Gastrocnemius medialis (tissue), 4 donors: ENCODE measurements around the gene SMAD9.

Experiments
- POLR2A ChIP-seq, 2 donors: fragments of 450-650 bp; IDR thresholded peaks; one replicate each; pipeline ENCODE4 v1.6.1; 2017; ENCODE audit warnings: antibody characterized with exemption in 2 of 2, mild to moderate bottlenecking in 2 of 2, moderate library complexity in 2 of 2
- TF ChIP-seq, protein P1 (sequence below), 5 experiments: fragments of 450-650 bp in 3 of 5; fragments of 200-600 bp in 2 of 5; sonication (generic) in 2 of 5; IDR thresholded peaks in 4 of 5; conservative IDR thresholded peaks in 1 of 5; 1 replicate in 4 of 5; 2 replicates in 1 of 5; pipeline ENCODE4 v1.5.1; 2016 to 2019; ENCODE audit warnings: antibody characterized with exemption in 5 of 5, mild to moderate bottlenecking in 3 of 5, moderate library complexity in 3 of 5

DNA sequence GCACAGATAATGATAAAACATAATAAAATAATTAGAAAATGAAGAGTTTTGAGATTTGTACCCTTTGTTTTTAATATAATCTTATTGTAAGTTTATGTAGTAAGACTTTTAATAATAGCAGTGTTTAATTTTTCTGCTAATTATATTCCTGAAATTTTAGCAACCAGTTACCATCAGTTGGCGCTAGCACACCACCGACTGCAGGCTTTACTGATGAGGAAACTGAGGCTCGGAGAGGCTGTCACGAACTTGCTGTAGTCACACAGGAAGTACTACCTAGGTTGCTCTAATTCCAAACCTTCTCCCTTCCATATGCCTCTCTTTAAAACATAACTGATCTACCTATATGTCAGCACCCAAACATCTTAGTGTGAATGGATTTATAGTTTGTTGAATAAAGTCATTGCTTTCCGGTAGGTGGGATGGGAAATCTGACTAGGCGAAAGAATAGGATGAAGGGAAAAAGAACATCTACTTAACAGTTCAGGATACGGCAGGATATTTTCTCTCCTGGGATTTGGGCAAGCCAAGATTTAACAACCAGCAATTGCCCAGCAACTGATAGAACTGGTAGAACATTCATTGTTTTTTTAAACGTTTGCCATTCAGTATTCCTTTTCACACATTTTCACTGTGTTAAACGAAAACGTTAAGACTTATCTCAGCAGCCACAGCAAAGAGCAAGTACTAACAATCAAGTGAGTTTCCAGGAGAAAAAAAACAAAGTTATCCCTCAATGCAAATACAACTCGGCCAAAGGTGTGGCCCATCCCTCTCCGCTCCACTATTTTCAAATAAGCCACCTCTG, 101.8 kb downstream of the SMAD9 start:
- TF ChIP-seq POLR2A (IDR thresholded peaks at IDR 0.05), result no peak
- TF ChIP-seq, protein P1, sequence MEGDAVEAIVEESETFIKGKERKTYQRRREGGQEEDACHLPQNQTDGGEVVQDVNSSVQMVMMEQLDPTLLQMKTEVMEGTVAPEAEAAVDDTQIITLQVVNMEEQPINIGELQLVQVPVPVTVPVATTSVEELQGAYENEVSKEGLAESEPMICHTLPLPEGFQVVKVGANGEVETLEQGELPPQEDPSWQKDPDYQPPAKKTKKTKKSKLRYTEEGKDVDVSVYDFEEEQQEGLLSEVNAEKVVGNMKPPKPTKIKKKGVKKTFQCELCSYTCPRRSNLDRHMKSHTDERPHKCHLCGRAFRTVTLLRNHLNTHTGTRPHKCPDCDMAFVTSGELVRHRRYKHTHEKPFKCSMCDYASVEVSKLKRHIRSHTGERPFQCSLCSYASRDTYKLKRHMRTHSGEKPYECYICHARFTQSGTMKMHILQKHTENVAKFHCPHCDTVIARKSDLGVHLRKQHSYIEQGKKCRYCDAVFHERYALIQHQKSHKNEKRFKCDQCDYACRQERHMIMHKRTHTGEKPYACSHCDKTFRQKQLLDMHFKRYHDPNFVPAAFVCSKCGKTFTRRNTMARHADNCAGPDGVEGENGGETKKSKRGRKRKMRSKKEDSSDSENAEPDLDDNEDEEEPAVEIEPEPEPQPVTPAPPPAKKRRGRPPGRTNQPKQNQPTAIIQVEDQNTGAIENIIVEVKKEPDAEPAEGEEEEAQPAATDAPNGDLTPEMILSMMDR (IDR thresholded peaks at IDR 0.05 in 4 of 5, conservative IDR thresholded peaks at IDR 0.05 in 1 of 5), result no peak
